ENCODE results near the gene CACNA1A.
"Not testable (repeated sequence)": the region's sequence is repeated elsewhere in the genome, so short reads cannot be mapped to it uniquely, and the experiment has no call there.

- not testable (repeated sequence) for TF ChIP-seq CTCF, POLR2A (IDR thresholded peaks at IDR 0.05)
These were observed 320.3 kb downstream of the CACNA1A start for GRCh38 chr19:13185763-13186657.

Measured in heart left ventricle (tissue), 13 donors.